SIG-M5 treated with dmso at 0.1 percent for 504 hours (cell line): ENCODE measurements around the gene CDC27.
"Not testable (repeated sequence)": the region's sequence is repeated elsewhere in the genome, so short reads cannot be mapped to it uniquely, and the experiment has no call there.

Source experiments
- DNase-seq: peaks from one replicate; lab custom pipeline; 2025; ENCODE audit not compliant: unreplicated experiment; lab: John Stamatoyannopoulos, UW

CDC27 gene

DNA sequence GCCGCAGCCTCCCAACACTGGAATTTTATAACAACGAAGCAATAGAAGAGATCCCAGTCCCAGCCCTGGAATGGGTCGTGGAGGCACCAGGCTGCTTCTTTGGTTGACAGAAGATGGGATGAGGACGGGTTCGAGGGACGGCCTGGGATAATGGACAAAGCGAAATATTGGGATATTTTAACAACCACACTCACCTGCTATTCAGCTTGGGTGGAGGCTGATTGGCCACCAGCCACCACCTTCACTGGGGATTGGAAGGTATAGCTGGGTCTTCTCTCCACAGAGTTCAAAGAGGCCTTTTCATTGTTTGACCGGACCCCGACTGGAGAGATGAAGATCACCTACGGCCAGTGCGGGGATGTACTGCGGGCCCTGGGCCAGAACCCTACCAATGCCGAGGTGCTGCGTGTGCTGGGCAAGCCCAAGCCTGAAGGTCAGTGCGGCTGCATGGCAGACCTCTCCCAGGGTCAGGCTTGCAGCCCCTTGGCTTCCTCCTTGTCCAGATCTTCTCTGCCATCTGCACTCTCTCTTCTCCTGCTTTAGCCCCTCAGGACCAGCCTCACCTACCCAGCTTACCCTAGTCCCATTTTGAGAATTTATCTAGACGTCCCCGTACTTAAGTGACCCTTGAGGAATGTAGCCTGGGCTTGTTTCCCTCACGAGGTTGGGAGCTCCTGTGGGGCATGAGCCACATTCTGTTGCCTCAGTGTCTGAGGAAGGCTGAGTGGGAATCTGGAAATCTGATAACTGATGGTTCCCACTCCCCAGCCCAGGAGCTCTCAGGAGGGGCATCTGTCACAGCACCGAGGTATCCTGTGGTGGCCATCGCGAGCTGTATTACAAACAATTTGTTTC, 30.8 kb upstream of the CDC27 start:
- no peak for DNase-seq

DNA sequence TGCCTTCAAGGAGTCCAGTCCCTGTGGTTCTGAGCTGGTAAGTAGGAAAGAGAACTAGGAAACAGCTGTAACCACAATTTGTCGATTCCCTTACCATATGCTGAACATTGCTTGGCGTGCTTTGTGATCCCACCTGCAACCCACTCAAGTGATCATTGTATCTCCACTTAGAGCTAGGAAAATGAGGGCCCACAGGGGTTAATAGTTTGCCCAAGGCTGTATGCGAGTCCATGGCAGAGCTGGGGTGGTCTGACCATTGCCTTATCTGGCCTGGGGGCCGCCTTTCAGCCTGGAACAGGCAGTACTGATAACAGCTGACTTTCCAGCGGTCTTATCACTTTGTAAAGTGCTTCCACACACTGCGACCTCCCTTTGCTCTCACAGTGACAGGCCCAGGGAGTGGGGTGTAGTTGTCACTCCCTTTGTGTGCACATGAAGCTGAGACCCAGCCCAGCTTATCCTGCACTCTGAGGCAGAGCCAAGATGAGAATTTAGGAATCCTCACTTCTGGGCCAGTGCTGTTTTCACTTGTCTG, 29.9 kb upstream of the CDC27 start:
- no peak for DNase-seq

DNA sequence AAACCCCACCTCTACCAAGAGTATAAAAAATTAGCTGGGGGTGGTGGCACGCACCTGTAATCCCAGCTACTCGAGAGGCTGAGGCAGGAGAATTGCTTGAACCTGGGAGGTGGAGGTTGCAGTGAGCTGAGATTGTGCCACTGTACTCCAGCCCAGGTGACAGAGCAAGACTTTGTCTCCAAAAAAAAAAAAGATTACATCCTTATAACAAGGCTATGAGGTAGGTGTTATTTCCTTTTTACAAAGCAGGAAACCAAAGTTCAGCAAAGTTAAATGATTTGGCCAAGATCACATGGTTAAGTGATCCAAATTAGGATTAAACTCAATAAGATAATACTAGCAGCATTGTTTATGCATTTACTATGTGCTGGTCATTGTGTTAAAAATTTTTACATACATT, 28.2 kb upstream of the CDC27 start:
- DNase-seq, result not testable (repeated sequence)

DNA sequence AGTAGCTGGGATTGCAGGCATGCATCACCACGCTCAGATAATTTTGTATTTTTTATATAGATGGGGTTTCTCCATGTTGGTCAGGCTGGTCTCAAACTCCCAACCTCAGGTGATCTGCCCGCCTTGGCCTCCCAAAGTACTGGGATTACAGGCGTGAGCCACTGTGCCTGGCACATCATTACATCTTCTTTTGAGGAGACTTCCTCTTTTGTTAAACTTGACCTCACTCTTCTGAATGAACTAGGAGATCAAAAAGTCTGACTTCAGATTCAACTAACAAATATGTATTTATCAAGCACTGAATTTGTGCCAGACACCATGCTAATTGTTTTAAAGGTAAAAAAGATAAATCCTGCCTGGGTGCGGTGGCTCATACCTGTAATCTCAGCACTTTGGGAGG, 27.7 kb upstream of the CDC27 start:
- DNase-seq, result not testable (repeated sequence)

DNA sequence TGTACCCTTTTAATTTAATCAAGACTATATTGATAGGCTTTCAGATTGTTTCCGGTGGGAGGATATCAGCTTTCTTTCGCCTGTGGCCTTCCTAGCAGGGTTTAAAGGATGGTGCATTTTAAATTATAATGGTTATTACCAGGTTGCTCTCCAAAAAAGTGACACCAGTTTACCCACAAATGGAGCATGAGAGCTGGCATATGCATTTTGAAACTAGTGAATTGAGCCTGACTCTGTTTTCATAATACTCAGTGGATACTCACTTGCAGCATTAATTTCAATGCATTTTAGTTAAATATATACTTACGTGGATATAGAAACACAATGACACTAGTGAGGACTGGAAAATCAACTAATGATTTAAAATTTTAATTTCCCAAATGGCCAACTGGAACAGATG, 25.8 kb upstream of the CDC27 start:
- DNase-seq, result no peak

DNA sequence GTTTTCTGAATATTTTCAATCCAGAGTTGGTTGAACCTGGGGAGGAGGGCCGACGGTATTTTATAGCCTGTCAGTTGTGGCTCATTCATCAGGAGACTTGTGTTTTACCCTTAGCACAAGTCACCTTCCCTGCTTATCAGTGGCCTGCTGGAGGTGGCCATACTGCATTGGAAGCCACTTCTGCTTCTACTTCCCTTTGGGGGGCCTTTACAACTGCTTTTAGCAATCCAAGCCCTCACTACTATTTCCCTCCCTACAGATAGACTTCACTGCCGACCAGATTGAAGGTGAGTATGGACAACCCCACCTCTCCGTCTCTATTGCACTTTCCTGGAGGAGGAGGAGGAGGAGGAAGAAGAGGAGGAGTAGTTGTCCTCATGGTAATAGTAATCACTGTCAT, 24.4 kb upstream of the CDC27 start:
- DNase-seq, result no peak

DNA sequence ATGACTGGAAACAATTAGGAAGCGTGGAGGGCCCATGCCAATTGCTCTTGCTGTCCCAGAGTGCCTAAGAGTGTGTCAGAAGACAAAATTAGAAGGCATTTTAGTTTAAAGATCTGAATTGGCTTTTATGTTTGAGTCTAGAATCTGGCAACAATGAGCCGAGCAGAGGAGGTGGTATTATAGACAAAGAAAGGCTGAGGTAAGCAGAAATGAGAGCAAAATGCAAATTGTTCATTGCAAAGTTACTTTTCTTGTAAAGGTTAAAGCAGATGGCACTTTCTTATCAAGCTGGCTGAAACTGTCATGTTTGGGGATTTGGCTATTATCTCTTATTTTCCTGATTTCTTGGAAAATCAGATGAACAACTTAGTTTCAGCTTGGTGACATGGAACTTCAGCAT, 23.4 kb upstream of the CDC27 start:
- no peak for DNase-seq

DNA sequence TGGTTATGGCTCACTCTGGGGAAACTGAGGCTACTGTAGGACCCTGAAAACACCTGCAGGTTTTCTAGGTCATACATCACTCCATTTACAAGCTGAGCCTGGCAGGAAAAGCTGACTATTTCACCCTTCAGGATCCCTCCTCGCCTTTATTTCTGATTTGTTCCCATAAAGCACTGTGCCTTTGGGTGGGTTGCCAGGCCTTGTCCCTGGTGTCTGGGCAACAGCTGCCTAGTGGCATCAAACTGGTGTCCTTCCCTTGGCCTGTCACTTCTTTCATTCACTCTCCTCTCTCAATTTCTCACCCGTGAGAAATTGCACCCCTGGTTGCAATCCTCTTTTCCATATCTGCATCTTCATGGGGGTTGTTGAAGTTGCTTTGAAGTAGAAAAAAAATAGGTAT, 21.7 kb upstream of the CDC27 start:
- DNase-seq, result no peak

DNA sequence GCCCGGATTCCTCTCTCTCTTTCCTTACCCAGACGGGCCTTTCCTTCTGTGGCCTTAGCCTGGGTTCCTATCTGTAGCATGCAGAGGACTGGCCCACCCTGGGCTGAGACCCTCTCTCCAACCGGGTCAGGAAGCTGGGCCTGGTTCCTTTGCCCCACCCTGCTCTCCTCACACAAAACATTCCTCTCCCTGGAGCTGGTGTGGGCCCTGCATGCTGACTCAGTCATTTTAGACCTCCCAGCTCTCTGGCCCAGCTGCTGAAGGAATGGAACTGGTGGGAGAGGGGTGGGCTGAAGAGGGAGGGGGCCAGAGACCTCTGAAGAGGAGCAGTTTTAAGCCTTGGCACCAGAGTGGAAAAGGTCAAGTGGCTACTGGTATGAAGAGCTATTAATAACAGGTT, 21.0 kb upstream of the CDC27 start:
- no peak for DNase-seq

DNA sequence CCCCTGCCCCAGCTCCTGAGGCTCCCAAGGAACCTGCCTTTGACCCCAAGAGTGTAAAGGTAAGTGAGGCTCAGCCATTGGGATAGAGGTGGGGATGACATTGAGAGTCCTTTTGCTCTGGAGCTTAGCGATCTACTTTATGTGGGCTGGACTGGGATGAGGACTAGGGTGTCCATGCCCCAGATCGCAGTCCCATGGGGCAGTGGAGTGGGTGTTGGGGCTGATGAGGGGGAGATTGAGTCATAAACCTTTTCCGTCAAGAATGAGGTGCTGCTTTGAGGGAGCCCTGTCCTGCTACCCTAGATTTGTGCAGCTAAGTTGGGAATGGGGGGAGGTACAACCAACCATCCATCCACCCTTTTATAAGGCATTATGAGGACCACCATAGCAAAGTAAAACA, 20.4 kb upstream of the CDC27 start:
- no peak for DNase-seq

DNA sequence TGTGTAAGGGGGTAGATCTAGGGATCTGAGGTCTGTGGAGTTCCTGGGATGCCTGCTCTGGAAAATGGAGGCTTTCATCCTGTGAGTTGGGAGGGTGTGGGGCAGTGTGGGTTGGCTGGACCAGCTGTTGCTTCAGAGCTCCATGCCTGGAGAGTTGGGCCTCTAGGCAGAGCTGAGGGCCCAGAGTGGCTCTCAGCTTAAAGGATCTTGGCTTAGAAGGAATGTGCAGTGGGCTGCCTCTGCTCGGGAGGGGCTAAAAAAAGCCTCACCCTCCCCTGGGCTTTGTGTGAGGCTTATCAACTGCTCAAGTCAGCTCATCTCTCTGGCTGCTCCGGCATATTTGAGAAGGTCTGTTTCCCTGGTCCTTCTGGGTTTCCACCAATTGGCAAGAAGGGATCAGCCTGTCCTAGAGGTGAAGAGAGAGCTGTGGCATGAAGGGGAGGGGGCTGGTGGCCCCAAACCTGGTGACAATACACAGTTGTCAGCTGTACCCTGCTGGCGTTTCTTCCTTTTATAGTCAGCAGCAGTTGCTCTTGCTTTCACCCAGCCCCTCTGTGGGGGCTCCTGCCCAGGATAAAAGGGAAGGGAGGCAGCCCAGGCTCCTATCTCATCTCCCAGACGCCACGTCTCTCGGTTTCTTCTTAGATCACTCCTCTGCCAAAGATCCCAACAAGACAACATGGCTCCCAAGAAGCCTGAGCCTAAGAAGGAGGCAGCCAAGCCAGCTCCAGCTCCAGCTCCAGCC, 19.8 kb upstream of the CDC27 start, which contains the start of gene MYL4:
TSS of gene MYL4 (plus strand) at position 605 of the 745 bp plus-strand sequence. CDS start at position 680, 75 bp downstream.
- DNase-seq, result no peak

DNA sequence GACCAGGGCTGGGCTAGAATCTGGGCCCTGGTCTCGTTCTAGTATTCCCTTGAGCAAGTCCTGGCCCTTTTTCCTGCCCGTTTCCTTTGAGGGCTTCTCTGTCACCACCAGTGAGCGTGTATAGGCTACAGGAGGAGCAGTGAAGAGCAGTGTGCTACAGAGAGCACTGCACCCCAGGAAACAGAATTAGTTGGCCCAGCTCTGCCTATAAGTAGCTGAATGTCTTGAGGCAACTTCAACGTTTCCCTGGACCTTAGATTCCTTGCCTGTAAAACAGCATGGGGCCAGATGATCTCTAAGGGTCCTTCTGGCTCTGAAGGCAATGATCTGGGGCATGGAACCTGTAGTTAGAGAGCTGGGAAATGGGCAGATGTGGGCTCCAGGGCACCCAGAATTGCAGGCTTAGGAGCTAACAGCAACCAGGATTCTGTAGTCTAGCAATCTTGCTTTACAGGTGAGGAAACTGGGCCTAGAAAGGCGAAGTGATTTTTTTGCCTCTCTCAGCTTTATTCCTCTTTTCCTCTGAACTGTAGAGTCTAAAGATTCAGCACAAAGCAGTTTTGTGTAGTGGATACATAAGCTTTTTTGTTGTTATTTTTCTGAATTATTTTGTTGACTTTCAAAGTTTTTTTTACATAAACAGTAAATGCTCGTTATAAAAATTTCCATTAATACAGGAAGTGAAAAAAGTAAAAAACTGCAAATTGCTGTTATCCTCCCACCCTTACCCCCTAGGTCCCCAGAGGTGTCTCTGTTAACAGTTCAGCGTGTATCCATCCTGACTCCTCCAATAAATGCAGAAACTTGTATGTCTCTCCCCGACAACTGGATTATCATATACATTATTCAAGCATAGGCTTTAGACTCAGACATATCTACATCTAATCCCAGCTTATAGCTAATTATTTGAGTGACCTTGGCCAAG, 18.3 kb upstream of the CDC27 start:
- DNase-seq, result no peak

DNA sequence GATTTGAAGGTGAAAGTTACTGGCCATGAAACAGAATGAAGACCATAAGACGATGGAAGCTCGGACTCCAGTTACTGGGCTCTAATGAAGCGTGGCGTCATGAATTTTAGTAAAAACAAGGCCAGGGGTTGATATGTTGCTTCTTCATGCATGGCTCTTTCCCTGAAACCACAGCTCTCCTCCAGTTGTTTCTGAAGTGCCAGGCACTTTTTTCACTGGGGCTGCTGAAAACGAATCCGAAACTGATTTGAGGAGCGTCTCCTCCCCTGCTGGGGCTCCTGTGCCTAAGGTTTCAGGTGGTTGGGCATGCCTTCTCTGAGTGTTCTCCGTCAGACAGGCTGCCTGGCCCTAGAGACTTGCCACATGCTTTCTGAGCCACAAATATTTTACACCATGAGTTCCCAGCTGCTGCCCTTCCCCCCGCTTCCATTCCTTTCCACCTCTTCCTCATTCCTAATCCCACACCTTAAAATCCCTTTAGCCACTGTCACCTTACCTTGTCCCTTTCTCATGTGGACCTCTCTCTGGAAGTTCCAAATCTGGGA, 16.4 kb upstream of the CDC27 start:
- DNase-seq, result no peak

DNA sequence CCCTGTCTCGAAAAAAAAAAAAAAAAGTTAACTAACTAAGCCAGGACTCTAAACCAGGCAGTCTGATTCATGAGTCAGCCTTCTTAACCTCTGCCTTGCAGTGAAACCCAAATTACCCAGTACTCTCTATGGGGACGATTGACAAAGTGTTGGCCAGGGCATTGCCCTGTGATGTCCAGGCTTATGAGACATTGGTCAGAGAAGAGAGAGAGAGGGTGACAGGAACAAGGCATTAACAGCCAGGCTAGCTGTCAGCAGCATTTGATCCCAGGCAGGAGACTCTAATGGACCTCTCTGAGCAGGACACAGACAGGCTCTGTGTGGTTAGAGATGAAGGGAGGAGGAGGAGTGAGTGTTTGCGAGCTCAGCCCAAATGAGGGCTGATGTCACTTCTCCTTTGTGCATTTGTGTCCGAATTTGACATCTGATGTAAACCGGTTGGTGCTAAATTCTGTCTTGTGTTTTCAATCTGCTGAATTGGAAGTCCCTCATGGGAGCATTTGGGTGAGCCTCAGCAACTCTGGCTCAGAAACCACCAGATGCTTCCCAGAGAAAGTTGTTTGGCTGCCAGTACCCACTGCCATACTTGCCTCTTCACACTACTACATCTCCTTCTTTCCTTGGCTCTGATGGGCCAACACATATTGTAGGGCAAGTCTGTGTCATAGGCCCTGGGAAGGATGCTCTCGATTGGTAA, 15.8 kb upstream of the CDC27 start:
- DNase-seq, result no peak

DNA sequence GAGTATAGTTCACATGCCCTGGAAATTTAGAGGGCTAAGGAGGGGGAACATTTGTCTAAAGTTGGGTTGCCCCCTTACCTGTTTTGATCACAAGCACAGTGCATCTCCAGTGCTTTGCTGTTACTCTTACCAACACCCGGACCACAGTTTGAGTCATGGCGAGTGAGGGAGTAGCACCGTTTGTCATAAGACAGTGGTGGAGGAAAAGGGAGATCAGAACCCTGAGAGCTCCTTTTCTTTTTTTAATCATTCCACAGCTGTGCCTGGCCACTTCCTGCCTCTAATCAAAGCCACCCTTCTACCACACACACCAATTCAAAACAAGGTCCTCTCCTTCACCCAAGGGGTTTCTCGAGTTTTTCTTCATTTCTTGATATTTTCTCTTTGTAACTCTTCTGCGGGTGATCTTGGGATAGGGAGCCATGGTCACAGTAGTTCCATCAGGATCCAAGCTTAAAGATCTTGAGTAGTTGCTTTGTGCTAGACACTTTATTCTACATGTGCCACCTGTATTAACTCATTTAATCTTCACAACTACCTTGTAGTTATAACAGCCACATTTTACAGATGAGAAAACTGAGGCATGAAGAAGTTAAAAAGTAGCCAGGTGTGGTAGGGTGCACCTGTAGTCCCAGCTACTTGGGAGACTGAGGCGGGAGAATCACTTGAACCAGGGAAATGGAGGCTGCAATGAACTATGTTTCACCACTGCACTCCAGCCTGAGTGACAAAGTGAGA, 15.1 kb upstream of the CDC27 start:
- no peak for DNase-seq

DNA sequence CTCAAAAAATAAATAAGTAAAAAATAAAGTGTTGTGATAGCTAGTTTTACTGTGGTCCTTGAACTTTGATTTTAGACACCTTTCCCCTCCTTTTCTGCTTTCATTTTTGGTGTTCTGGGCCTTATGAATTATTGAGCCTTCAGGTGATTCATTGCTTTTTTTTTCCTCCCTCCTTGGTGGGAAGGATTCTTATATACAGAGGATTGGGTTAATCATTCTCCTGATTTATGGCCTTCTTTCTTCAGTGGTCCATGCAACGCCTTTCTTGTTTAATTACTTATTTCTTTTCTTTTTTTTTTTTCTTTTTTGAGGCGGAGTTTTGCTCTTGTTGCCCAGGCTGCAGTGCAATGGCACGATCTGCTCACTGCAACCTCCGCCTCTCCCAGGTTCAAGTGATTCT, 12.1 kb upstream of the CDC27 start:
- DNase-seq, result no peak

DNA sequence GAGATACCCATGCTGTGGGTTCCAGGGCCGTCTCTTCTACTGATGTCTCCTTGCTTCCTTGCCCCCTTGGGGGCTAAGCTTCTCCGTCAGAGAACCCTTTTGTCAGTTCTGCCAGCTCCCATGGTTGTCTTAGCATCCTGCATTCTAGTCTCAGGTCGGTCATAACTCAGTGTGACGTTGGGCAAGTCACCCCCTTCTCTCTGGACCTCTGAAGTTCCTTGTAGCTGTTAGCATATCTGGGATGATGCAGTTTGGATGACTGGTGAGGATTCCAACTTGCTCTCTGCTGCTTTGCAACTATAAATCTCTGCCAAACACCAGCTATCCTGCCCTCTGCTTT, 11.2 kb upstream of the CDC27 start:
- no peak for DNase-seq

DNA sequence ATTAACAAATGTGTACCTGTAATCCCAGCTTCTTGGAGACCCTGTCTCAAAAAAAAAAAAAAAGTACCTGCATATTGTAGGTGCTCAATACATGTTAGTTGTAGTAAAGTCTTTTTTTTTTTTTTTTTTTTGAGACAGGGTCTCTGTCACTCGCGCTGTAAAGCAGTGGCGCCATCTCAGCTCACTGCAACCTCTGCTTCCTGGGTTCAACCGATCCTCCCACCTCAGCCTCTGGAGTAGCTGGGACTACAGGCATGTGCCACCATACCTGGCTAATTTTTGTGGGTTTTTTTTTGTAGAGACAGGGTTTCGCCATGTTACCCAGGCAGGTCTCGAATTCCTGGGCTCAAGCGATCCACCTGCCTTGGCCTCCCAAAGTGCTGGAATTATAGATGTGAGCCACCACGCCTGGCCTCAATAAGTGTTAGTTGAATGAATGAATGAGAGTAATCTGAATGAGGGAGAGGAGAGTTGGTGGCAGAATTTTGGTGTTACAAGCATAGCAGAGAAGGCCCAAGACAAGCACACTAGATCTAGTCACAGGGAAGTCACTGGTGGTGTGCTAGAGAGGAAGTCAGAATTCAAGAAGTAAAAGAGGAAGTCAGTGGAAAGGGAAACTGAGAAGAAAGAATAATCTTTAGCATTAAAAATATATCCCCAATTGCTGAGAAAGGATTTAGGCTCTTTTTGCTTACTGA, 10.7 kb upstream of the CDC27 start:
- DNase-seq, result peak; percentile 97

DNA sequence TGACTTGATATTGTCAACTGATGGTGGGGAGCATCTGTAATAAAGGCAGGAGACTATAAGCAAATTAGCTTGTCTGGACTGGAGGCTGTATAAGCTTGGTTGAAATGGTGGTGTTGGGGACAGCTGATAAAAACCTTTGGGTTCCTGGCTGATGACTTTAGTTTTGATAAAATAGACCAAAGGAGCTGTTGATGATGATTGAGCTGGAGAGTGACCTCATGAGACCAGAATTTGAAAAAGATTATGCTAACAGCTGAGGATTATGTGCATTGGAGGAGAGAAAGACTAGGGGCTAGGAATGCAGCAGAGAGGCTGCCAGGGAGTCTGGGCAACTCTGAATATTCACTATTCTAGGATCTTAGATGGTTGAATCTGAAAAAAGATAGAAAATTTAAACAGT, 8.7 kb upstream of the CDC27 start:
- no peak for DNase-seq
